DND-41 (cell line): Measurements from ENCODE around the gene ASIC5.
A peak's percentile ranks its signal among the peaks of the same experiment; 100 is the strongest.

Source experiments
- CTCF ChIP-seq: IDR thresholded peaks from 2 replicates; pipeline ENCODE4 v1.5.1; 2012; ENCODE audit warnings: borderline replicate concordance, low read length, moderate library complexity, mild to moderate bottlenecking; ENCODE audit not compliant: poor library complexity, severe bottlenecking; ENCODE audit errors: extremely low read depth
- EZH2 ChIP-seq: IDR thresholded peaks from 3 replicates; pipeline ENCODE4 v1.6.1; 2012; ENCODE audit warnings: borderline replicate concordance, low read depth, mild to moderate bottlenecking, moderate library complexity, low read length, inconsistent platforms; ENCODE audit not compliant: severe bottlenecking

- TF ChIP-seq CTCF (peak; percentile 73), EZH2 (no peak)
Observed at GRCh38 chr4:155809835-155810234, 56.2 kb downstream of the ASIC5 start.
